G401 (cell line): ENCODE measurements around the gene MEPE. TPM values are rescaled to one million over a fixed set of nuclear protein-coding genes. Genes with fewer than 3 reads are reported as not detected.
"Not testable (repeated sequence)": the region's sequence is repeated elsewhere in the genome, so short reads cannot be mapped to it uniquely, and the experiment has no call there.

Experiments used
- DNase-seq: peaks from one replicate; pipeline ENCODE4 v3.0.0-alpha.2; 2015; ENCODE audit warnings: low spot score
- in situ Hi-C: cut with HindIII; loops from 2 replicates; pipeline ENCODE4 v1.10.0; 2016; ENCODE audit warnings: low sequenced_read_pairs, mixed read lengths
- total RNA-seq: library from RNA; depleted of rRNA; stranded (reverse); fragments of >200 nt; shearing (Covaris generic); gene quantifications from 2 replicates; pipeline ENCODE4 v1.2.3, GENCODE V29; 2014; rRNA removed

The MEPE gene
- total RNA-seq, 1 experiment from 2014 or later = not detected

GRCh38 chr4:87868522-87868921, 35.8 kb downstream of the MEPE start:
- in situ Hi-C loops = loop anchor here (25.0 kb wide), 1 partner anchor 94 kb away; no protein-coding TSS in a partner anchor
- DNase-seq = no peak

- in situ Hi-C loops = loop anchor here (25.0 kb wide), 1 partner anchor 90 kb away; no protein-coding TSS in a partner anchor
- no peak for DNase-seq
Observed at GRCh38 chr4:87872028-87872427, 39.3 kb downstream of the MEPE start.

GRCh38 chr4:87875191-87875590, 42.4 kb downstream of the MEPE start:
- no peak for DNase-seq
- in situ Hi-C loops = no loop called here

GRCh38 chr4:87880106-87880505, 47.3 kb downstream of the MEPE start:
- in situ Hi-C loops = no loop called here
- DNase-seq = no peak

- in situ Hi-C loops = no loop called here
- no peak for DNase-seq
Observed at GRCh38 chr4:87881115-87881514, 48.3 kb downstream of the MEPE start.

- no peak for DNase-seq
Observed at GRCh38 chr4:87882321-87882720, 49.6 kb downstream of the MEPE start.

GRCh38 chr4:87882861-87883260, 50.1 kb downstream of the MEPE start:
- DNase-seq = no peak
- in situ Hi-C loops = no loop called here

More at GRCh38 chr4:87882321-87882720, 49.6 kb downstream of the MEPE start:
- in situ Hi-C loops = no loop called here

GRCh38 chr4:87884976-87885549, 52.3 kb downstream of the MEPE start:
- in situ Hi-C loops = no loop called here
- no peak for DNase-seq

GRCh38 chr4:87886083-87886482, 53.3 kb downstream of the MEPE start:
- in situ Hi-C loops = no loop called here
- no peak for DNase-seq

GRCh38 chr4:87890753-87891152, 58.0 kb downstream of the MEPE start:
- in situ Hi-C loops, DNase-seq: not testable (repeated sequence)

- in situ Hi-C loops = no loop called here
- DNase-seq = no peak
Observed at GRCh38 chr4:87895964-87896621, 63.3 kb downstream of the MEPE start.

Other genes starting within 250 kb of the MEPE start
- not detected in 2 replicates for gene DSPP, start 224.4 kb upstream of the MEPE start, total RNA-seq
- gene DMP1, start 182.7 kb upstream of the MEPE start, total RNA-seq = not detected in 2 replicates
- gene IBSP, start 33.4 kb upstream of the MEPE start, total RNA-seq = not detected in 2 replicates
- 568 and 639 TPM in 2 replicates for gene SPP1, start 142.7 kb downstream of the MEPE start, total RNA-seq
- 16.7 and 46.4 TPM in 2 replicates for gene PKD2, start 174.7 kb downstream of the MEPE start, total RNA-seq